Kidney (tissue), 22 donors: Measurements from ENCODE around the gene PCDHA10. TPM values are rescaled to one million over a fixed set of nuclear protein-coding genes. Genes with fewer than 3 reads are reported as not detected.
"Not testable (repeated sequence)": the region's sequence is repeated elsewhere in the genome, so short reads cannot be mapped to it uniquely, and the experiment has no call there.

ENCODE experiments used
- DNase-seq, 5 donors: peaks; one replicate each; pipeline ENCODE4 v3.0.0-alpha.2; 2013 to 2020
- FAIRE-seq: peaks from 2 replicates; lab custom pipeline; 2012; peaks lifted over from hg19 to GRCh38; lab: Jason Lieb, UNC
- H3K27ac ChIP-seq, 2 donors: one replicate each; pipeline ENCODE4 v1.7.0; 2013; ENCODE audit warnings: low read depth in 2 of 2, low read length in 2 of 2, inconsistent platforms in 1 of 2
- H3K27me3 ChIP-seq: one replicate; pipeline ENCODE4 v1.7.1; 2013; ENCODE audit warnings: low read length, inconsistent platforms; ENCODE audit not compliant: control insufficient read depth, insufficient read depth
- H3K36me3 ChIP-seq, 3 donors: one replicate each; pipeline versions ENCODE4 v1.7.0 to v1.7.1; 2013; ENCODE audit warnings: low read length in 3 of 3, control low read depth in 1 of 3, inconsistent platforms in 1 of 3; ENCODE audit not compliant: insufficient read depth in 3 of 3, control insufficient read depth in 2 of 3
- H3K4me1 ChIP-seq, 3 donors: one replicate each; pipeline versions ENCODE4 v1.7.0 to v1.7.1; 2013; ENCODE audit warnings: low read length in 3 of 3, inconsistent platforms in 1 of 3, low read depth in 1 of 3; ENCODE audit not compliant: control insufficient read depth in 2 of 3, insufficient read depth in 2 of 3
- H3K4me3 ChIP-seq, 3 donors: one replicate each; pipeline versions ENCODE4 v1.7.0 to v1.8.1; 2013; ENCODE audit warnings: low read length in 3 of 3, control low read depth in 1 of 3, inconsistent platforms in 1 of 3
- H3K9ac ChIP-seq, 3 donors: one replicate each; pipeline versions ENCODE4 v1.7.0 to v1.7.1; 2013; ENCODE audit warnings: low read length in 3 of 3, control low read depth in 1 of 3, inconsistent platforms in 1 of 3
- H3K9me3 ChIP-seq, 3 donors: one replicate each; pipeline versions ENCODE4 v1.7.0 to v1.7.1; 2013; ENCODE audit warnings: low read length in 3 of 3, control low read depth in 1 of 3, inconsistent platforms in 1 of 3; ENCODE audit not compliant: control insufficient read depth in 2 of 3, insufficient read depth in 1 of 3
- intact Hi-C: fragments of 100-400 bp; cut with DNase I; formaldehyde crosslinking; loops from one replicate; pipeline ENCODE4 v1.11.1; 2022
- long read RNA-seq, 10 donors: library from polyadenylated mRNA in 1 of 10; unstranded in 1 of 10; transcript quantifications; one replicate each; pipeline ENCODE4 v2.0.0 and lab custom pipeline, GENCODE V29; 2021 to 2026
- polyA plus RNA-seq: library from polyadenylated mRNA; stranded (reverse); fragments of 350-450 nt; fragmentation: Illumina TruSeq; extraction: RNeasy Lipid Tissue Mini Kit (QIAGEN cat#74804); gene quantifications from one replicate; pipeline ENCODE4 v1.2.3, GENCODE V29; 2014; ENCODE audit warnings: low read depth, low replicate concordance; ENCODE audit not compliant: insufficient read depth
- total RNA-seq: library from RNA; stranded (reverse); fragmentation: NEBNext Ultra II Directional; extraction: Animal tissue kit (Norgen Biotek cat#: 25700); gene quantifications from one replicate; pipeline ENCODE4 v1.2.1, GENCODE V29; 2021
- TF ChIP-seq, protein P1 (sequence below): IDR thresholded peaks from 3 replicates; pipeline ENCODE4 v1.5.1; 2012; ENCODE audit warnings: mild to moderate bottlenecking, moderate library complexity, borderline replicate concordance; ENCODE audit not compliant: insufficient read depth; ENCODE audit errors: extremely low read depth
- donor health status: control.
- donor health status: control.
- donor health status: control.
- donor health status: control.
- donor health status: control.
- donor health status: DM: yes; HTN: yes; CAD: no.
- donor health status: Normal renal cell carcinoma (clear cell type).

The PCDHA10 gene
- total RNA-seq, result 7.6 TPM
- polyA plus RNA-seq, result 1.7 TPM
- long read RNA-seq, donor 1, result 0 reads
- long read RNA-seq, donor 2, result 0 reads
- long read RNA-seq, donor 3, result 0 reads
- long read RNA-seq, donor 4, full-length matches to known transcripts, result 1 of 1 reads
- long read RNA-seq, donor 4, partial matches to known transcripts, result 0 of 1 reads
- long read RNA-seq, donor 4, other reads (novel, unspliced or antisense), result 0 of 1 reads
- long read RNA-seq, donor 5, result 0 reads
- long read RNA-seq, donor 6, result 0 reads
- long read RNA-seq, donor 7, full-length matches to known transcripts, result 2 of 2 reads
- long read RNA-seq, donor 7, partial matches to known transcripts, result 0 of 2 reads
- long read RNA-seq, donor 7, other reads (novel, unspliced or antisense), result 0 of 2 reads
- long read RNA-seq, donor 8, result 0 reads
- long read RNA-seq, donor 9, result 0 reads
- long read RNA-seq, donor 10, result 0 reads

DNA sequence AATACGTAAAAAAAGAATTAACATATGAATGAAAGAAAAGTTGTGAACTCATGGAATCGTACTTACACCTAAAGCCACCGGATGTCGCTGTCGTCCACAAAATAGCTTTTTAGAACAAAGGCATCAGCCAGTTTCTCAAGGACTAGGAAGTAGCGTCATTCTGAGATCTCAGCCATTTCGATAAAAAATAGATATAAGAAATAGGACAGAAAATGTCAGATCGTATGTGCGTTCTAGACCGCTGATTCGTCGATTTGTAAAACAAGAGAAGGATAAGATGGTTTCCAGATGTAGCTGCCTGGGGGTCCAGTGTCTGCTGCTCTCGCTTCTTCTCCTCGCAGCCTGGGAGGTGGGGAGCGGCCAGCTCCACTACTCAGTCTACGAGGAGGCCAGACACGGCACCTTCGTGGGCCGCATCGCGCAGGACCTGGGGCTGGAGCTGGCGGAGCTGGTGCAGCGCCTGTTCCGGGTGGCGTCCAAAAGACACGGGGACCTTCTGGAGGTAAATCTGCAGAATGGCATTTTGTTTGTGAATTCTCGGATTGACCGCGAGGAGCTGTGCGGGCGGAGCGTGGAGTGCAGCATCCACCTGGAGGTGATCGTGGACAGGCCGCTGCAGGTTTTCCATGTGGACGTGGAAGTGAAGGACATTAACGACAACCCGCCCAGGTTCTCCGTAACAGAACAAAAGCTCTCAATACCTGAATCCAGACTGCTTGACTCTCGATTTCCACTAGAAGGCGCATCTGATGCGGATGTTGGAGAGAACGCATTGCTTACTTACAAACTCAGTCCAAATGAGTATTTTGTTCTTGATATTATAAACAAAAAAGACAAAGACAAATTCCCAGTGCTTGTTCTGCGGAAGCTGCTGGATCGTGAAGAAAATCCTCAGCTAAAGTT lies at the start of gene PCDHA10:
PCDHA10 (plus strand) TSS at position 126 of the 903 bp plus-strand sequence; CDS start at position 278, 152 bp downstream.
- TF ChIP-seq, protein P1, sequence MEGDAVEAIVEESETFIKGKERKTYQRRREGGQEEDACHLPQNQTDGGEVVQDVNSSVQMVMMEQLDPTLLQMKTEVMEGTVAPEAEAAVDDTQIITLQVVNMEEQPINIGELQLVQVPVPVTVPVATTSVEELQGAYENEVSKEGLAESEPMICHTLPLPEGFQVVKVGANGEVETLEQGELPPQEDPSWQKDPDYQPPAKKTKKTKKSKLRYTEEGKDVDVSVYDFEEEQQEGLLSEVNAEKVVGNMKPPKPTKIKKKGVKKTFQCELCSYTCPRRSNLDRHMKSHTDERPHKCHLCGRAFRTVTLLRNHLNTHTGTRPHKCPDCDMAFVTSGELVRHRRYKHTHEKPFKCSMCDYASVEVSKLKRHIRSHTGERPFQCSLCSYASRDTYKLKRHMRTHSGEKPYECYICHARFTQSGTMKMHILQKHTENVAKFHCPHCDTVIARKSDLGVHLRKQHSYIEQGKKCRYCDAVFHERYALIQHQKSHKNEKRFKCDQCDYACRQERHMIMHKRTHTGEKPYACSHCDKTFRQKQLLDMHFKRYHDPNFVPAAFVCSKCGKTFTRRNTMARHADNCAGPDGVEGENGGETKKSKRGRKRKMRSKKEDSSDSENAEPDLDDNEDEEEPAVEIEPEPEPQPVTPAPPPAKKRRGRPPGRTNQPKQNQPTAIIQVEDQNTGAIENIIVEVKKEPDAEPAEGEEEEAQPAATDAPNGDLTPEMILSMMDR, result no peak
- Histone ChIP-seq H3K4me1 (no peaks in the 10 kb centered on the region), H3K9me3 (peaks cover 0 to 24% (median 9%) of the 10 kb centered on the region in 3 donors), H3K27ac (no peak within 1 kb of the TSS), H3K36me3 (no peaks in the 10 kb centered on the region), H3K27me3 (no peaks in the 10 kb centered on the region), H3K9ac (no peak within 1 kb of the TSS), H3K4me3 (peak within 1 kb of the TSS in 2 of 3 donors; percentile 53 to 58)
- intact Hi-C loops, result no loop called here
- peak in 2 of 5 donors; percentile 2 to 24 for DNase-seq
- no peak for FAIRE-seq

DNA sequence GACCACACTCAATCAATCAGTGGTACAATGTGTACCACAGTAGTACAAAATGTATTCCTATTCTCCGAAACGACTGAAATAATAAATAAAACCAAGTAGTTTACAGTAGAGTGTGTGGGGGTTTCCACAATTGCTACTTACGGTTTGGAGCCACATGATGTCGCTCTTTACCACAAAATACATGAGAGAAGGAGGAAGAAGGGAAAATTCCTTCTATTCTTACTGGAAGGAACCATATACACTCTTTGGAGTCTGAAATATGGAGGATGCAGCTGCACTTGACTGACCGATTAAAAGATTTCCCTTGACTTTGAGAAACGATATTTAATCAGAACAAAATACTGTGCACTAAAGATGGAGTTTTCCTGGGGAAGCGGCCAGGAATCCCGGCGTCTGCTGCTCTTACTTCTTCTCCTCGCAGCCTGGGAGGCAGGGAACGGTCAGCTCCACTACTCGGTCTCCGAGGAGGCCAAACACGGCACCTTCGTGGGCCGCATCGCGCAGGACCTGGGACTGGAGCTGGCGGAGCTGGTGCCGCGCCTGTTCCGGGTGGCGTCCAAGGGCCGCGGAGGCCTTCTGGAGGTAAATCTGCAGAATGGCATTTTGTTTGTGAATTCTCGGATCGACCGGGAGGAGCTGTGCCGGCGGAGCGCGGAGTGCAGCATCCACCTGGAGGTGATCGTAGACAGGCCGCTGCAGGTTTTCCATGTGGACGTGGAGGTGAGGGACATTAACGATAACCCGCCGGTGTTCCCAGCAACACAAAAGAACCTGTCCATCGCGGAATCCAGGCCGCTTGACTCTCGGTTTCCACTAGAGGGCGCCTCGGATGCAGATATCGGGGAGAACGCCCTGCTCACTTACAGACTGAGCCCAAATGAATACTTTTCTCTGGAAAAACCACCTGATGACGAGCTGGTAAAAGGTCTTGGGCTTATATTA lies 48.6 kb upstream of the PCDHA10 start, which contains the start of gene PCDHA4:
PCDHA4 (plus strand) TSS at position 235 of the 942 bp plus-strand sequence.
- Histone ChIP-seq H3K27ac (no peak within 1 kb of the TSS), H3K4me1 (peaks cover 0 to 2% (median 0%) of the 10 kb centered on the region in 3 donors), H3K9ac (no peak within 1 kb of the TSS), H3K4me3 (peak within 1 kb of the TSS in 2 of 3 donors; percentile 46 to 55), H3K36me3 (no peaks in the 10 kb centered on the region), H3K27me3 (peaks cover under 1% of the 10 kb centered on the region), H3K9me3 (peaks cover under 1 to 19% (median under 1%) of the 10 kb centered on the region in 3 donors)
- FAIRE-seq (no peak), DNase-seq (peak in 2 of 5 donors; percentile 30 to 73)
- TF ChIP-seq, protein P1, result peak; percentile 34
- intact Hi-C loops, result no loop called here

GRCh38 chr5:140808241-140808888 lies 47.3 kb upstream of the PCDHA10 start:
- H3K36me3 ChIP-seq, intact Hi-C loops, H3K9ac ChIP-seq, H3K4me3 ChIP-seq, H3K4me1 ChIP-seq, H3K27me3 ChIP-seq, H3K27ac ChIP-seq, H3K9me3 ChIP-seq, FAIRE-seq: not testable (repeated sequence)
- peak in 1 of 5 donors; percentile 54 for DNase-seq
